Thoracic aorta (tissue), 2 donors: ENCODE data around the gene BICC1. TPM values are rescaled to one million over a fixed set of nuclear protein-coding genes. Genes with fewer than 3 reads are reported as not detected.

ENCODE experiments used
- ATAC-seq: fragments of 150-250 bp; one replicate; pipeline ENCODE4 v1.8.0; 2017; ENCODE audit warnings: low read depth; ENCODE audit not compliant: insufficient number of reproducible peaks, low FRiP score
- DNase-seq: peaks from one replicate; pipeline ENCODE4 v3.0.0-alpha.2; 2020; ENCODE audit warnings: low spot score
- H3K27ac ChIP-seq, 2 donors: fragments of 200-600 bp; sonication (generic); 1 replicate in 1 of 2; 2 replicates in 1 of 2; pipeline ENCODE4 v1.5.1; 2016; ENCODE audit warnings: mild to moderate bottlenecking in 2 of 2, moderate library complexity in 2 of 2
- H3K27me3 ChIP-seq: fragments of 200-600 bp; sonication (generic); replicated peaks from 2 replicates; pipeline ENCODE4 v1.6.0; 2016; ENCODE audit warnings: mild to moderate bottlenecking; ENCODE audit not compliant: insufficient read depth
- H3K36me3 ChIP-seq: fragments of 200-600 bp; sonication (generic); one replicate; pipeline ENCODE4 v1.5.1; 2016
- H3K4me1 ChIP-seq, 2 donors: fragments of 200-600 bp; sonication (generic); 1 replicate in 1 of 2; 2 replicates in 1 of 2; pipeline versions ENCODE4 v1.5.1 to v1.6.0; 2016; ENCODE audit warnings: low read depth in 2 of 2, mild to moderate bottlenecking in 1 of 2; ENCODE audit not compliant: control insufficient read depth in 1 of 2
- H3K4me3 ChIP-seq: fragments of 200-600 bp; sonication (generic); 2 replicates; pipeline ENCODE4 v1.5.1; 2016; ENCODE audit warnings: mild to moderate bottlenecking
- H3K9me3 ChIP-seq: fragments of 200-600 bp; sonication (generic); 2 replicates; pipeline ENCODE4 v1.5.1; 2016
- total RNA-seq, 2 donors: library from RNA; depleted of rRNA; stranded (reverse); fragments of >200 nt; gene quantifications; one replicate each; pipeline versions ENCODE4 v1.1.0 to v1.2.3, GENCODE V29; 2016
- TF ChIP-seq, protein P1 (sequence below): fragments of 200-600 bp; sonication (generic); IDR thresholded peaks from one replicate; pipeline ENCODE4 v1.5.1; 2019; ENCODE audit warnings: antibody characterized with exemption

The BICC1 gene
- total RNA-seq, 2 donors from 2014 or later, result 20.4 to 28.1 TPM

DNA sequence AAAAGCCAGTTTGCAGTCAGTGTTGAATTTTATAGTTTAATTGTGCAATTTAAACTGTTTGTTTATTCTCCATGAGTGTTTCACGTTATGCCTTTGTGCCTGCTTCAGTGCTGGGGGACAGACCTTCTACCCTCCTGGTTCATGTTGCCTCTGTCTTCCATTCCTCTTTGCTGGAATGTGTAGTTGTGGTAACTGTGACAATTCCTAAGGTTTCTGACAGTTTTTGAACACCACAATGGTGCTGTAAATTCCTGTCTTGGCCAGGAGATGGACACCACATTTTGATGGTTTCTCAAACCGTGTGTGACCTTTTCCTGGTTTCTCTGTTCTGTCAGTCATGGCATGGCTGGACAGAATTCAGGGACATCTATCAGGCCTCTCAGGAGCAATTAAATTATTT, 201.7 kb downstream of the BICC1 start:
- no peak overlapping the region for H3K27ac ChIP-seq
- TF ChIP-seq, protein P1, sequence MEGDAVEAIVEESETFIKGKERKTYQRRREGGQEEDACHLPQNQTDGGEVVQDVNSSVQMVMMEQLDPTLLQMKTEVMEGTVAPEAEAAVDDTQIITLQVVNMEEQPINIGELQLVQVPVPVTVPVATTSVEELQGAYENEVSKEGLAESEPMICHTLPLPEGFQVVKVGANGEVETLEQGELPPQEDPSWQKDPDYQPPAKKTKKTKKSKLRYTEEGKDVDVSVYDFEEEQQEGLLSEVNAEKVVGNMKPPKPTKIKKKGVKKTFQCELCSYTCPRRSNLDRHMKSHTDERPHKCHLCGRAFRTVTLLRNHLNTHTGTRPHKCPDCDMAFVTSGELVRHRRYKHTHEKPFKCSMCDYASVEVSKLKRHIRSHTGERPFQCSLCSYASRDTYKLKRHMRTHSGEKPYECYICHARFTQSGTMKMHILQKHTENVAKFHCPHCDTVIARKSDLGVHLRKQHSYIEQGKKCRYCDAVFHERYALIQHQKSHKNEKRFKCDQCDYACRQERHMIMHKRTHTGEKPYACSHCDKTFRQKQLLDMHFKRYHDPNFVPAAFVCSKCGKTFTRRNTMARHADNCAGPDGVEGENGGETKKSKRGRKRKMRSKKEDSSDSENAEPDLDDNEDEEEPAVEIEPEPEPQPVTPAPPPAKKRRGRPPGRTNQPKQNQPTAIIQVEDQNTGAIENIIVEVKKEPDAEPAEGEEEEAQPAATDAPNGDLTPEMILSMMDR, result no peak
- DNase-seq (no peak), ATAC-seq (no peak)
- H3K9me3 ChIP-seq, result no peaks in the 10 kb centered on the region
- peaks cover 8 to 33% of the 10 kb centered on the region in 2 donors for H3K4me1 ChIP-seq
- no peak overlapping the region for H3K4me3 ChIP-seq
- H3K27me3 ChIP-seq, result no peaks in the 10 kb centered on the region
- H3K36me3 ChIP-seq, result no peaks in the 10 kb centered on the region

DNA sequence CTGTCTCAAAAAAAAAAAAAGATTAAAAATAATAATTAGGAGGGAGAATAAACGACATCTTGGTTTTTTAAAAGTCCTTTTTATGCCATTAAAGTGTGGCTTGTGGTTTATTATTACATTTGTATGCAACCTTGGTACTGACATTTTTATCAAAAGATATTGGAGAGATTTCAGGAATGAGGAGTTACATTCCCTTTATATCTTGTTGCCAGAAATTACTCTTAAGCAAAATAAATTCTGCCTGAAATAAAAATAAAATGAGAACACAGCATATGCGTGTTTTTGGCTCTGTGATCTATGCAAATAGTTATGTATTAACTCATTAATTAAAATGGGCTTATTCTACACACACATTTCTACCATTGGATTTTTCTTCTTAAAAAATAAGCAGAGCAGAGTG, 202.4 kb downstream of the BICC1 start:
- ATAC-seq (no peak), DNase-seq (no peak)
- TF ChIP-seq, protein P1, result no peak
- Histone ChIP-seq H3K9me3 (no peaks in the 10 kb centered on the region), H3K27ac (peak overlapping the region; percentile 3 to 53), H3K36me3 (no peaks in the 10 kb centered on the region), H3K4me3 (peak overlapping the region; percentile 52), H3K27me3 (no peaks in the 10 kb centered on the region), H3K4me1 (peaks cover 11 to 40% of the 10 kb centered on the region in 2 donors)

DNA sequence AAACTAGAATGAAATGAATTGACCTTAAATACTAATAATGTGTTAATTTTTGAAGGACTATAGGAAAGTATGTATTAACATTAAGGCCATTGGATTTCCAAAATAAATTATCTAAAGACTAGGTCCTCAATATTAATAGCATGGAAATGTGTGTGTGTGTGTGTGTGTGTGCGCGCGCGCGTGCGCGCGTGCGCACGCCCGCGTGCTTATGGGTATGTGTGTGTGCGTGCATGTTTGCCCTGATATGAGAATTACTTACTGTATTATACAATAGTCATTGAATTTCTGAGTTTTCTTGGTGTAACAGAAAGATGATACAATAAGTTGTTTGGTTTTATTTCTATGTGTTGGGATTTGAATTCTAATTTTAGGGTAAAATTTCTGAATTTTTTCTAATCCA, 205.9 kb downstream of the BICC1 start:
- H3K9me3 ChIP-seq, result no peaks in the 10 kb centered on the region
- no peak overlapping the region for H3K4me3 ChIP-seq
- H3K27ac ChIP-seq, result no peak overlapping the region
- DNase-seq (no peak), ATAC-seq (no peak)
- TF ChIP-seq, protein P1, result no peak
- no peaks in the 10 kb centered on the region for H3K27me3 ChIP-seq
- H3K4me1 ChIP-seq, result peaks cover 15 to 44% of the 10 kb centered on the region in 2 donors
- H3K36me3 ChIP-seq, result no peaks in the 10 kb centered on the region

DNA sequence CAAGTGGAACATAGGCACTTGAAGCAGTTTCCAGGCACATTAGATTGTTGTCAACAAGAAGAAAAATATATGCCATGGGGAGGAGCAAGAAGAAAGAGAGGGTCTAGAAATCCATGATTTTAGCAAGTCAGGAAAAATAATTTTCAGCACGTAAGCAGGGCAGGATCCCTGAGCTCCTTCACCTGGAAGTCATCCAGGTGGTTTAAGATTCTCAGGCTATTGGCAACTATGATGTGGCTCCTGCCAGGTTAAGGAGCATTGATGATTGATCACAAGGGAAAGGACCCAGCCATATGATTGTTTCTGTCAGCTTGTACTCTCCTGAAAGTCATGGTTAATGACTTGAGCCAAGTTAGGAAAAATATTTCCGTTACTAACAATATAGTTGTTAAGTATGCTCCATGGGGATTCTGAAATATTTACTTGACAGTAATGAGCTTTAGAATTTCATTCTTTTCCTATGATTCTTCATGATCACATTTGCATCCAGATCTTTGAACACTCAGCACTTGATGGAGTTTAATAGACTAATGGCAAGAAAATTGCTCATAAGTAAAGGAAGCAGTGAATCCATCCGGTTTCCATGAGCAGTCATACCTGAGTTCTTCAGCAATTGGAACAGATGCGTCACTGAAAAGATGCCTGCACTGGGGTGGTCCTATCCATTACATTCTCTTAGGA, 209.1 kb downstream of the BICC1 start:
- peaks cover 7 to 30% of the 10 kb centered on the region in 2 donors for H3K4me1 ChIP-seq
- DNase-seq (no peak), ATAC-seq (no peak)
- no peaks in the 10 kb centered on the region for H3K27me3 ChIP-seq
- H3K4me3 ChIP-seq, result no peak overlapping the region
- H3K27ac ChIP-seq, result no peak overlapping the region
- no peaks in the 10 kb centered on the region for H3K9me3 ChIP-seq
- TF ChIP-seq, protein P1, result no peak
- H3K36me3 ChIP-seq, result no peaks in the 10 kb centered on the region

DNA sequence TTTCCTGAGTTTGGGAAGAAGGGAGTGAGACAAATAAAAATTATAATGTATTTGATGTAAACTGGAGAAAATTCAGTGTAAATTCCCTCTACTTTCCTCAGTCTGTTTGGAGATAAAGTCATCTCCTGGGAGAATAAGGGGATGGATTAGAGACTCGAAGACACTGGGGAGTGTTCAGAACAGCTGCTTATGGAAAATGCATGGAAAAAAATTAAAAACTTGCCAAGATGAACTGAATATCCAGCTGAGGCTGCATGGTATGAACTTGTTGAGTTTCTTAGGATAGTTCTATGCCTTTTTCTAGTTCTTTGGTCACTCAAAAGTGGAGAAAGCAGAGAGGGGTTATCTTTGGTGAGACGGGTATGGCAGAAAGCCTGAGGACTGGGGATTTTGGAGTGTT, 210.5 kb downstream of the BICC1 start:
- Histone ChIP-seq H3K27ac (no peak overlapping the region), H3K4me3 (no peak overlapping the region), H3K9me3 (no peaks in the 10 kb centered on the region), H3K36me3 (no peaks in the 10 kb centered on the region), H3K27me3 (no peaks in the 10 kb centered on the region), H3K4me1 (peaks cover 7 to 20% of the 10 kb centered on the region in 2 donors)
- TF ChIP-seq, protein P1, result no peak
- no peak for DNase-seq
- no peak for ATAC-seq
